ENCODE results near the gene AKIRIN1.
"Not testable (repeated sequence)": the region's sequence is repeated elsewhere in the genome, so short reads cannot be mapped to it uniquely, and the experiment has no call there.

DNA sequence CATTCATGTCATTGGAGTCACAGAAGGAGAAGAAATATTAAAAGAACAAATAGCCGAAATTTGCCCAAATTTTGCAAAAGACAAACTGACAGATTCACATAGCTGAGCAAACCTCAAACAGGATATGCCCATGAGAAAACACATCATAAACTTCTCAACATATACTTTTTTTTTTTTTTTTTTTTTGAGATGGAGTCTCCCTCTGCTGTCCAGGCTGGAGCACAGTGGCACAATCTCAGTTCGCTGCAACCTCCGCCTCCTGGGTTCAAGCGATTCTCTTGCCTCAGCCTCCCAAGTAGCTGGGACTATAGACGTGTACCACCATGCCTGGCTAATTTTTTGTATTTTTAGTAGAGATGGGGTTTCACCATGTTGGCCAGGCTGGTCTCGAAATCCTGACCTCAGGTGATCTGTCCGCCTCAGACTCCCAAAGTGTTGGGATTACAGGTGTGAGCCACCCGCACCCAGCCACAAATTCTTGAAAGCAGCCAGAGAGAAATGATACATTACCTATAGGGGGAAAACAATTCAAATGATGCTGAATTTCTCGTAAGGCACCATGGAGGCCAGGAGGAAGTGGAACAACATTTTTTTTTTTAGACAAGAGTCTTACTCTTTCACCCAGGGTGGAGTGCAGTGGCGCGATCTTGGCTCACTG is 60.2 kb downstream of the AKIRIN1 start:
- TF ChIP-seq, protein P1, sequence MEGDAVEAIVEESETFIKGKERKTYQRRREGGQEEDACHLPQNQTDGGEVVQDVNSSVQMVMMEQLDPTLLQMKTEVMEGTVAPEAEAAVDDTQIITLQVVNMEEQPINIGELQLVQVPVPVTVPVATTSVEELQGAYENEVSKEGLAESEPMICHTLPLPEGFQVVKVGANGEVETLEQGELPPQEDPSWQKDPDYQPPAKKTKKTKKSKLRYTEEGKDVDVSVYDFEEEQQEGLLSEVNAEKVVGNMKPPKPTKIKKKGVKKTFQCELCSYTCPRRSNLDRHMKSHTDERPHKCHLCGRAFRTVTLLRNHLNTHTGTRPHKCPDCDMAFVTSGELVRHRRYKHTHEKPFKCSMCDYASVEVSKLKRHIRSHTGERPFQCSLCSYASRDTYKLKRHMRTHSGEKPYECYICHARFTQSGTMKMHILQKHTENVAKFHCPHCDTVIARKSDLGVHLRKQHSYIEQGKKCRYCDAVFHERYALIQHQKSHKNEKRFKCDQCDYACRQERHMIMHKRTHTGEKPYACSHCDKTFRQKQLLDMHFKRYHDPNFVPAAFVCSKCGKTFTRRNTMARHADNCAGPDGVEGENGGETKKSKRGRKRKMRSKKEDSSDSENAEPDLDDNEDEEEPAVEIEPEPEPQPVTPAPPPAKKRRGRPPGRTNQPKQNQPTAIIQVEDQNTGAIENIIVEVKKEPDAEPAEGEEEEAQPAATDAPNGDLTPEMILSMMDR (IDR thresholded peaks at IDR 0.05), result not testable (repeated sequence)
- not testable (repeated sequence) for TF ChIP-seq EP300, POLR2AphosphoS5 (IDR thresholded peaks at IDR 0.05)
